NAMALWA (cell line): ENCODE results near the gene MLXIPL.
"Not testable (repeated sequence)": the region's sequence is repeated elsewhere in the genome, so short reads cannot be mapped to it uniquely, and the experiment has no call there.

Experiments used
- DNase-seq: peaks from one replicate; pipeline ENCODE4 v3.0.0-alpha.2; 2015; ENCODE audit warnings: low spot score

MLXIPL gene

GRCh38 chr7:73555411-73555982 lies 68.8 kb downstream of the MLXIPL start:
- DNase-seq, result no peak

GRCh38 chr7:73550093-73550492 lies 74.2 kb downstream of the MLXIPL start:
- DNase-seq, result not testable (repeated sequence)

- DNase-seq, result no peak
Measured at GRCh38 chr7:73549176-73549575, 75.1 kb downstream of the MLXIPL start.

DNA sequence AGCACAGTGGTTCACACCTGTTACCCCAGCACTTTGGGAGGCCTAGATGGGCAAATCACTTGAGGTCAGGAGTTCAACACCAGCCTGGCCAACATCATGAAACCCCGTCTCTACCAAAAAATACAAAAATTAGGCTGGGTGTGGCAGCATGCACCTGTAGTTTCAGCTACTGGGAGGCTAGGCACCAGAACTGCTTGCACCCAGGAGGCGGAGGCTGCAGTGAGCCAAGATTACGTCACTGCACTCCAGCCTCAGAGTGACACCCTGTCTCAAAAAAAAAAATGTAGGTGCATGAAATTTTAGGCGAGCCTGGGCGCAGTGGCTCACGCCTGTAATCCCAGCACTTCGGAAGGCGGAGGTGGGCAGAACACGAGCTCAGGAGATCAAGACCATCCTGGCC lies 76.5 kb downstream of the MLXIPL start:
- DNase-seq, result no peak

DNA sequence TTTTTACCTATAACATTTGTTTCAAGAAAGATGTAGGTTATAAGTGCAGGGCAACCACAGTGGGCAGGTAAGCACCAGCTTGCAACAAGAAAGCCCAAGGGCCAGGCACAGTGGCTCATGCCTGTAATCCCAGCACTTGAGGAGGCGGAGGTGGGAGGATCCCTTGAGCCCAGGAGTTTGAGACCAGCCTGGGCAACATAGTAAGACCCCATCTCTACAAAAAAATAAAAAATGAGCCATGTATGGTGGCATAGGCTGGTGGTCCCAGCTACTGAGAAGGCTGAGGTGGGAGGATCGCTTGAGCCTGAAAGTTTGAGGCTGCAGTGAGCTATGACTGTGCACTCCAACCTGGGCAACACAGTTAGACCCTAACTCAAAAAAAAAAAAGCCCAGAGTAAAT lies 79.6 kb downstream of the MLXIPL start:
- no peak for DNase-seq
